ENCODE results near the gene CXCL3. TPM values are rescaled to one million over a fixed set of nuclear protein-coding genes. Genes with fewer than 3 reads are reported as not detected.

Gene CXCL3
- total RNA-seq, 2 experiments from 2014 or later: 0.30 to 0.61 TPM

GRCh38 chr4:74073358-74073757 lies 34.9 kb upstream of the CXCL3 start:
- H3K9me3 Mint-ChIP-seq: no peaks in the 10 kb centered on the region
- H3K27me3 Mint-ChIP-seq: peaks cover 4% of the 10 kb centered on the region
- Histone ChIP-seq H3K27ac (ENCODE audit: low read depth in 1 of 2, low read length in 2 of 2) (no peak overlapping the region), H3K4me1 (ENCODE audit: insufficient read depth, low read length) (no peaks in the 10 kb centered on the region), H3K27me3 (ENCODE audit: control insufficient read depth in 1 of 2, insufficient read depth in 2 of 2, low read length in 2 of 2) (no peaks in the 10 kb centered on the region), H3K36me3 (ENCODE audit: insufficient read depth, low read length) (no peaks in the 10 kb centered on the region), H3K9me3 (ENCODE audit: control insufficient read depth in 1 of 2, insufficient read depth in 1 of 2, low read length in 2 of 2) (no peaks in the 10 kb centered on the region), H3K4me3 (ENCODE audit: low read length) (no peak overlapping the region)
- CTCF ChIA-PET: no interaction called here
- POLR2A ChIA-PET: no interaction called here
- ATAC-seq (ENCODE audit: poor library complexity) (no peak), DNase-seq (no peak)
- no peak for TF ChIP-seq CTCF (IDR thresholded peaks at IDR 0.05)
- no peaks in the 10 kb centered on the region for H3K4me1 Mint-ChIP-seq (ENCODE audit: low read depth)
- no peak overlapping the region for H3K27ac Mint-ChIP-seq
- intact Hi-C loops (cut with DNase I, micrococcal nuclease): no loop called here
- no peaks in the 10 kb centered on the region for H3K36me3 Mint-ChIP-seq (ENCODE audit: low read depth)
- H3K4me3 Mint-ChIP-seq: no peak overlapping the region

GRCh38 chr4:74072739-74073138 lies 34.2 kb upstream of the CXCL3 start:
- H3K4me3 ChIP-seq (ENCODE audit: low read length): no peak overlapping the region
- Mint-ChIP-seq H3K9me3 (no peaks in the 10 kb centered on the region), H3K27me3 (peaks cover 3% of the 10 kb centered on the region), H3K27ac (no peak overlapping the region), H3K4me3 (no peak overlapping the region), H3K36me3 (ENCODE audit: low read depth) (no peaks in the 10 kb centered on the region), H3K4me1 (ENCODE audit: low read depth) (no peaks in the 10 kb centered on the region)
- no peaks in the 10 kb centered on the region for H3K36me3 ChIP-seq (ENCODE audit: insufficient read depth, low read length)
- H3K27me3 ChIP-seq (ENCODE audit: control insufficient read depth in 1 of 2, insufficient read depth in 2 of 2, low read length in 2 of 2): no peaks in the 10 kb centered on the region
- no peaks in the 10 kb centered on the region for H3K9me3 ChIP-seq (ENCODE audit: control insufficient read depth in 1 of 2, insufficient read depth in 1 of 2, low read length in 2 of 2)
- H3K4me1 ChIP-seq (ENCODE audit: insufficient read depth, low read length): no peaks in the 10 kb centered on the region
- DNase-seq: no peak
- ChIA-PET POLR2A (no interaction called here), CTCF (no interaction called here)
- ATAC-seq (ENCODE audit: poor library complexity): no peak
- intact Hi-C loops (cut with DNase I, micrococcal nuclease): no loop called here
- no peak for TF ChIP-seq CTCF (IDR thresholded peaks at IDR 0.05)
- no peak overlapping the region for H3K27ac ChIP-seq (ENCODE audit: low read depth in 1 of 2, low read length in 2 of 2)

GRCh38 chr4:74067586-74067985 lies 29.1 kb upstream of the CXCL3 start:
- no peaks in the 10 kb centered on the region for H3K4me1 ChIP-seq (ENCODE audit: insufficient read depth, low read length)
- no peak overlapping the region for H3K27ac ChIP-seq (ENCODE audit: low read depth in 1 of 2, low read length in 2 of 2)
- H3K27me3 ChIP-seq (ENCODE audit: control insufficient read depth in 1 of 2, insufficient read depth in 2 of 2, low read length in 2 of 2): no peaks in the 10 kb centered on the region
- H3K36me3 ChIP-seq (ENCODE audit: insufficient read depth, low read length): no peaks in the 10 kb centered on the region
- Mint-ChIP-seq H3K4me3 (no peak overlapping the region), H3K4me1 (ENCODE audit: low read depth) (no peaks in the 10 kb centered on the region), H3K9me3 (no peaks in the 10 kb centered on the region), H3K27ac (no peak overlapping the region), H3K36me3 (ENCODE audit: low read depth) (no peaks in the 10 kb centered on the region), H3K27me3 (no peaks in the 10 kb centered on the region)
- no peak for DNase-seq
- CTCF ChIA-PET: no interaction called here
- no peak for ATAC-seq (ENCODE audit: poor library complexity)
- no peaks in the 10 kb centered on the region for H3K9me3 ChIP-seq (ENCODE audit: control insufficient read depth in 1 of 2, insufficient read depth in 1 of 2, low read length in 2 of 2)
- POLR2A ChIA-PET: no interaction called here
- no peak for TF ChIP-seq CTCF (IDR thresholded peaks at IDR 0.05)
- no peak overlapping the region for H3K4me3 ChIP-seq (ENCODE audit: low read length)
- intact Hi-C loops (cut with DNase I, micrococcal nuclease): no loop called here

Data from CD4-positive, alpha-beta T cell (primary cell).